ENCODE results near the gene PDLIM3.

Gene PDLIM3

DNA sequence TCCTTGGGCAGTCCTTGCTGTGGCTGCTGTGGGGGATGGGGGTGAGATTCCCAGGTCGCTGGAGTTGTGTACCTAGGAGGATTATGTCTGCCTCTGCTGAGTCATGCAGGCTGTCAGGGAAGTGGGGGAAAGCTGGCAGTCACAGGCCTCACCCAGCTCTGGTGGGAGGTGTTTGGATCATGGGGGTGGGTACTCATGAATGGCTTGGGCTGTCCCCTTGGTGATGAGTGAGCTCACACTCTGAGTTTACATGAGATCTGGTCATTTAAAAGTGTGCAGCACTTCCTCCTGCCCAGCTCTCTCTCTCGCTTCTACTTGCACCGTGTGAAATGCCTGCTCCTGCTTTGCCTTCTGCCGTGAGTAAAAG is 24.6 kb upstream of the PDLIM3 start (continued):
- TF ChIP-seq, protein P1, sequence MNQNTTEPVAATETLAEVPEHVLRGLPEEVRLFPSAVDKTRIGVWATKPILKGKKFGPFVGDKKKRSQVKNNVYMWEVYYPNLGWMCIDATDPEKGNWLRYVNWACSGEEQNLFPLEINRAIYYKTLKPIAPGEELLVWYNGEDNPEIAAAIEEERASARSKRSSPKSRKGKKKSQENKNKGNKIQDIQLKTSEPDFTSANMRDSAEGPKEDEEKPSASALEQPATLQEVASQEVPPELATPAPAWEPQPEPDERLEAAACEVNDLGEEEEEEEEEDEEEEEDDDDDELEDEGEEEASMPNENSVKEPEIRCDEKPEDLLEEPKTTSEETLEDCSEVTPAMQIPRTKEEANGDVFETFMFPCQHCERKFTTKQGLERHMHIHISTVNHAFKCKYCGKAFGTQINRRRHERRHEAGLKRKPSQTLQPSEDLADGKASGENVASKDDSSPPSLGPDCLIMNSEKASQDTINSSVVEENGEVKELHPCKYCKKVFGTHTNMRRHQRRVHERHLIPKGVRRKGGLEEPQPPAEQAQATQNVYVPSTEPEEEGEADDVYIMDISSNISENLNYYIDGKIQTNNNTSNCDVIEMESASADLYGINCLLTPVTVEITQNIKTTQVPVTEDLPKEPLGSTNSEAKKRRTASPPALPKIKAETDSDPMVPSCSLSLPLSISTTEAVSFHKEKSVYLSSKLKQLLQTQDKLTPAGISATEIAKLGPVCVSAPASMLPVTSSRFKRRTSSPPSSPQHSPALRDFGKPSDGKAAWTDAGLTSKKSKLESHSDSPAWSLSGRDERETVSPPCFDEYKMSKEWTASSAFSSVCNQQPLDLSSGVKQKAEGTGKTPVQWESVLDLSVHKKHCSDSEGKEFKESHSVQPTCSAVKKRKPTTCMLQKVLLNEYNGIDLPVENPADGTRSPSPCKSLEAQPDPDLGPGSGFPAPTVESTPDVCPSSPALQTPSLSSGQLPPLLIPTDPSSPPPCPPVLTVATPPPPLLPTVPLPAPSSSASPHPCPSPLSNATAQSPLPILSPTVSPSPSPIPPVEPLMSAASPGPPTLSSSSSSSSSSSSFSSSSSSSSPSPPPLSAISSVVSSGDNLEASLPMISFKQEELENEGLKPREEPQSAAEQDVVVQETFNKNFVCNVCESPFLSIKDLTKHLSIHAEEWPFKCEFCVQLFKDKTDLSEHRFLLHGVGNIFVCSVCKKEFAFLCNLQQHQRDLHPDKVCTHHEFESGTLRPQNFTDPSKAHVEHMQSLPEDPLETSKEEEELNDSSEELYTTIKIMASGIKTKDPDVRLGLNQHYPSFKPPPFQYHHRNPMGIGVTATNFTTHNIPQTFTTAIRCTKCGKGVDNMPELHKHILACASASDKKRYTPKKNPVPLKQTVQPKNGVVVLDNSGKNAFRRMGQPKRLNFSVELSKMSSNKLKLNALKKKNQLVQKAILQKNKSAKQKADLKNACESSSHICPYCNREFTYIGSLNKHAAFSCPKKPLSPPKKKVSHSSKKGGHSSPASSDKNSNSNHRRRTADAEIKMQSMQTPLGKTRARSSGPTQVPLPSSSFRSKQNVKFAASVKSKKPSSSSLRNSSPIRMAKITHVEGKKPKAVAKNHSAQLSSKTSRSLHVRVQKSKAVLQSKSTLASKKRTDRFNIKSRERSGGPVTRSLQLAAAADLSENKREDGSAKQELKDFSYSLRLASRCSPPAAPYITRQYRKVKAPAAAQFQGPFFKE (tag by site-specific recombination; IDR thresholded peaks at IDR 0.05; ENCODE audit: borderline replicate concordance): no peak
- TF ChIP-seq PRDM4 (tag by site-specific recombination; IDR thresholded peaks at IDR 0.05) (no peak), ZNF48 (tag by site-specific recombination; IDR thresholded peaks at IDR 0.05) (no peak), ZNF658 (tag by site-specific recombination; IDR thresholded peaks at IDR 0.05) (no peak), ZBTB17 (tag by site-specific recombination; IDR thresholded peaks at IDR 0.05) (no peak), ZFP3 (tag by site-specific recombination; IDR thresholded peaks at IDR 0.05; ENCODE audit: low read depth) (no peak), ZNF174 (tag by site-specific recombination; IDR thresholded peaks at IDR 0.05) (no peak), ZNF777 (tag by site-specific recombination; IDR thresholded peaks at IDR 0.05; ENCODE audit: borderline replicate concordance) (no peak), ZNF341 (tag by site-specific recombination; IDR thresholded peaks at IDR 0.05; ENCODE audit: low read depth) (no peak), ZSCAN23 (tag by site-specific recombination; IDR thresholded peaks at IDR 0.05) (no peak), HOXC10 (CRISPR knock-in tag; IDR thresholded peaks at IDR 0.05) (no peak), ZBTB8A (tag by site-specific recombination; IDR thresholded peaks at IDR 0.05) (peak; percentile 24; the same call in 1 of the 2 replicates), ZSCAN4 (tag by site-specific recombination; IDR thresholded peaks at IDR 0.05) (no peak), ZNF426 (tag by site-specific recombination; IDR thresholded peaks at IDR 0.05) (no peak), ZNF18 (tag by site-specific recombination; IDR thresholded peaks at IDR 0.05) (no peak), SP3 (tag by site-specific recombination; IDR thresholded peaks at IDR 0.05) (peak; percentile 48; the same call in 1 of the 2 replicates), ZNF701 (tag by site-specific recombination; IDR thresholded peaks at IDR 0.05) (no peak), ZSCAN30 (tag by site-specific recombination; IDR thresholded peaks at IDR 0.05) (no peak), ZNF473 (tag by site-specific recombination; IDR thresholded peaks at IDR 0.05) (no peak), ZNF596 (tag by site-specific recombination; IDR thresholded peaks at IDR 0.05) (no peak), ZNF792 (tag by site-specific recombination; IDR thresholded peaks at IDR 0.05) (no peak), SETDB1 (IDR thresholded peaks at IDR 0.05; ENCODE audit: insufficient read length, low read length) (no peak), ZNF416 (tag by site-specific recombination; IDR thresholded peaks at IDR 0.05) (no peak)
- TF ChIP-seq, protein P2, sequence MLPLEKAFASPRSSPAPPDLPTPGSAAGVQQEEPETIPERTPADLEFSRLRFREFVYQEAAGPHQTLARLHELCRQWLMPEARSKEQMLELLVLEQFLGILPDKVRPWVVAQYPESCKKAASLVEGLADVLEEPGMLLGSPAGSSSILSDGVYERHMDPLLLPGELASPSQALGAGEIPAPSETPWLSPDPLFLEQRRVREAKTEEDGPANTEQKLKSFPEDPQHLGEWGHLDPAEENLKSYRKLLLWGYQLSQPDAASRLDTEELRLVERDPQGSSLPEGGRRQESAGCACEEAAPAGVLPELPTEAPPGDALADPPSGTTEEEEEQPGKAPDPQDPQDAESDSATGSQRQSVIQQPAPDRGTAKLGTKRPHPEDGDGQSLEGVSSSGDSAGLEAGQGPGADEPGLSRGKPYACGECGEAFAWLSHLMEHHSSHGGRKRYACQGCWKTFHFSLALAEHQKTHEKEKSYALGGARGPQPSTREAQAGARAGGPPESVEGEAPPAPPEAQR (tag by site-specific recombination; IDR thresholded peaks at IDR 0.05): no peak
- TF ChIP-seq, protein P3, sequence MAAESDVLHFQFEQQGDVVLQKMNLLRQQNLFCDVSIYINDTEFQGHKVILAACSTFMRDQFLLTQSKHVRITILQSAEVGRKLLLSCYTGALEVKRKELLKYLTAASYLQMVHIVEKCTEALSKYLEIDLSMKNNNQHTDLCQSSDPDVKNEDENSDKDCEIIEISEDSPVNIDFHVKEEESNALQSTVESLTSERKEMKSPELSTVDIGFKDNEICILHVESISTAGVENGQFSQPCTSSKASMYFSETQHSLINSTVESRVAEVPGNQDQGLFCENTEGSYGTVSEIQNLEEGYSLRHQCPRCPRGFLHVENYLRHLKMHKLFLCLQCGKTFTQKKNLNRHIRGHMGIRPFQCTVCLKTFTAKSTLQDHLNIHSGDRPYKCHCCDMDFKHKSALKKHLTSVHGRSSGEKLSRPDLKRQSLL (tag by site-specific recombination; IDR thresholded peaks at IDR 0.05): no peak
- TF ChIP-seq, protein P4, sequence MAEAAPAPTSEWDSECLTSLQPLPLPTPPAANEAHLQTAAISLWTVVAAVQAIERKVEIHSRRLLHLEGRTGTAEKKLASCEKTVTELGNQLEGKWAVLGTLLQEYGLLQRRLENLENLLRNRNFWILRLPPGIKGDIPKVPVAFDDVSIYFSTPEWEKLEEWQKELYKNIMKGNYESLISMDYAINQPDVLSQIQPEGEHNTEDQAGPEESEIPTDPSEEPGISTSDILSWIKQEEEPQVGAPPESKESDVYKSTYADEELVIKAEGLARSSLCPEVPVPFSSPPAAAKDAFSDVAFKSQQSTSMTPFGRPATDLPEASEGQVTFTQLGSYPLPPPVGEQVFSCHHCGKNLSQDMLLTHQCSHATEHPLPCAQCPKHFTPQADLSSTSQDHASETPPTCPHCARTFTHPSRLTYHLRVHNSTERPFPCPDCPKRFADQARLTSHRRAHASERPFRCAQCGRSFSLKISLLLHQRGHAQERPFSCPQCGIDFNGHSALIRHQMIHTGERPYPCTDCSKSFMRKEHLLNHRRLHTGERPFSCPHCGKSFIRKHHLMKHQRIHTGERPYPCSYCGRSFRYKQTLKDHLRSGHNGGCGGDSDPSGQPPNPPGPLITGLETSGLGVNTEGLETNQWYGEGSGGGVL (tag by site-specific recombination; IDR thresholded peaks at IDR 0.05): peak; percentile 97

Data from HEK293 (cell line).